IMR-90 (cell line): ENCODE results near the gene GLG1. TPM values are rescaled to one million over a fixed set of nuclear protein-coding genes. Genes with fewer than 3 reads are reported as not detected.
A peak's percentile ranks its signal among the peaks of the same experiment; 100 is the strongest.

Source experiments
- ATAC-seq: fragments of 200-7000 bp; cut with Tn5 transposase; 2 replicates; pipeline ENCODE4 v1.9.1; 2020; ENCODE audit warnings: low read depth, mild to moderate bottlenecking, moderate library complexity
- BruUV-seq: library from RNA; stranded (reverse); fragments of 400-500 nt; replicated peaks from 2 replicates; lab custom pipeline; 2021; lab: Mats Ljungman, UMichigan
- CTCF ChIA-PET: fragments of 300-600 bp; formaldehyde crosslinking; extraction: SDS; loops from one replicate; lab custom pipeline; 2021; ENCODE audit warnings: antibody characterized with exemption; lab: Yijun Ruan, JAX
- POLR2A ChIA-PET: fragments of 300-600 bp; sonication (Branson Sonifier 250); formaldehyde crosslinking; loops from one replicate; lab custom pipeline; 2022; ENCODE audit warnings: antibody characterized with exemption; ENCODE audit not compliant: unreplicated experiment; lab: Charles Lee
- DNase-seq: peaks from one replicate; pipeline ENCODE4 v3.0.0; 2013
- H2AFZ ChIP-seq: replicated peaks from 2 replicates; pipeline ENCODE3; 2013; ENCODE audit warnings: low read length, mild to moderate bottlenecking; ENCODE audit not compliant: poor library complexity
- H2AK5ac ChIP-seq: 2 replicates; pipeline ENCODE4 v1.6.1; 2013; ENCODE audit warnings: low read depth, low read length, inconsistent platforms
- H2AK9ac ChIP-seq: replicated peaks from 2 replicates; pipeline ENCODE3; 2013; ENCODE audit warnings: mild to moderate bottlenecking, low read depth, low read length, moderate library complexity; ENCODE audit not compliant: poor library complexity
- H2BK120ac ChIP-seq: 2 replicates; pipeline ENCODE4 v1.6.1; 2013; ENCODE audit warnings: low read depth, low read length, inconsistent platforms
- H2BK15ac ChIP-seq: 3 replicates; pipeline ENCODE4 v1.6.1; 2013; ENCODE audit warnings: low read depth, low read length, inconsistent platforms
- H2BK20ac ChIP-seq: 2 replicates; pipeline ENCODE4 v1.6.1; 2013; ENCODE audit warnings: low read depth, mild to moderate bottlenecking, inconsistent platforms, low read length, moderate library complexity
- H2BK5ac ChIP-seq: 2 replicates; pipeline ENCODE4 v1.6.1; 2013; ENCODE audit warnings: mild to moderate bottlenecking, low read depth, low read length, inconsistent platforms; ENCODE audit not compliant: poor library complexity, severe bottlenecking
- H3K14ac ChIP-seq: replicated peaks from 2 replicates; pipeline ENCODE4 v1.6.1; 2013; ENCODE audit warnings: low read depth, low read length, inconsistent platforms
- H3K18ac ChIP-seq: 2 replicates; pipeline ENCODE4 v1.6.1; 2013; ENCODE audit warnings: low read depth, low read length, control low read depth
- H3K23ac ChIP-seq: 2 replicates; pipeline ENCODE4 v1.6.1; 2013; ENCODE audit warnings: low read depth, low read length, inconsistent platforms
- H3K27ac ChIP-seq: 2 replicates; pipeline ENCODE4 v1.5.1; 2013; ENCODE audit warnings: mild to moderate bottlenecking, control low read depth, low read length; ENCODE audit not compliant: insufficient read depth
- H3K27me3 ChIP-seq: 2 replicates; pipeline ENCODE4 v1.6.1; 2013; ENCODE audit warnings: low read length; ENCODE audit not compliant: control insufficient read depth, insufficient read depth
- H3K36me3 ChIP-seq: 2 replicates; pipeline ENCODE4 v1.6.1; 2013; ENCODE audit warnings: low read length, mixed read lengths; ENCODE audit not compliant: control insufficient read depth, insufficient read depth
- H3K4ac ChIP-seq: 2 replicates; pipeline ENCODE4 v1.6.1; 2013; ENCODE audit warnings: low read depth, low read length, inconsistent platforms
- H3K4me1 ChIP-seq: 2 replicates; pipeline ENCODE4 v1.6.1; 2013; ENCODE audit warnings: low read length, mixed read lengths; ENCODE audit not compliant: control insufficient read depth, insufficient read depth
- H3K4me2 ChIP-seq: 2 replicates; pipeline ENCODE4 v1.6.1; 2013; ENCODE audit warnings: low read depth, mild to moderate bottlenecking, control low read depth, low read length, moderate library complexity
- H3K4me3 ChIP-seq: 2 replicates; pipeline ENCODE4 v1.5.1; 2013; ENCODE audit warnings: low read depth, mild to moderate bottlenecking, control low read depth, low read length, moderate library complexity; ENCODE audit not compliant: insufficient read depth
- H3K56ac ChIP-seq: 2 replicates; pipeline ENCODE4 v1.6.1; 2013; ENCODE audit warnings: low read length, inconsistent platforms; ENCODE audit not compliant: insufficient read depth; ENCODE audit errors: extremely low read depth
- H3K79me1 ChIP-seq, 2 experiments: 2 replicates each; pipeline ENCODE4 v1.6.1; 2013; ENCODE audit warnings: low read length in 2 of 2, inconsistent platforms in 1 of 2, low read depth in 1 of 2
- H3K9ac ChIP-seq: 2 replicates; pipeline ENCODE4 v1.6.1; 2013; ENCODE audit warnings: low read depth, low read length, control low read depth
- H3K9me1 ChIP-seq: 2 replicates; pipeline ENCODE4 v1.6.1; 2013; ENCODE audit warnings: low read length, inconsistent platforms; ENCODE audit not compliant: insufficient read depth
- H3K9me3 ChIP-seq: 2 replicates; pipeline ENCODE4 v1.6.1; 2013; ENCODE audit warnings: low read length; ENCODE audit not compliant: control insufficient read depth, insufficient read depth
- H4K20me1 ChIP-seq: 2 replicates; pipeline ENCODE4 v1.6.1; 2013; ENCODE audit warnings: low read length, inconsistent platforms; ENCODE audit not compliant: insufficient read depth
- H4K5ac ChIP-seq: 2 replicates; pipeline ENCODE4 v1.6.1; 2013; ENCODE audit warnings: mild to moderate bottlenecking, low read depth, low read length, control low read depth
- H4K8ac ChIP-seq, 2 experiments: 2 replicates each; pipeline ENCODE4 v1.6.1; 2013; ENCODE audit warnings: low read depth in 2 of 2, low read length in 2 of 2, control low read depth in 1 of 2, inconsistent platforms in 1 of 2
- H4K91ac ChIP-seq: 2 replicates; pipeline ENCODE4 v1.6.1; 2013; ENCODE audit warnings: low read depth, low read length, inconsistent platforms; ENCODE audit not compliant: insufficient read depth
- CHD1 ChIP-seq: IDR thresholded peaks from 2 replicates; pipeline ENCODE4 v1.6.1; 2012; ENCODE audit warnings: low read depth, low read length, improper control_type of control experiment
- FOS ChIP-seq: fragments of 150-350 bp; IDR thresholded peaks from 2 replicates; pipeline ENCODE4 v1.6.1; 2016; ENCODE audit warnings: low read depth, low read length
- MAZ ChIP-seq: IDR thresholded peaks from 2 replicates; pipeline ENCODE4 v1.6.1; 2012; ENCODE audit warnings: low read depth, mild to moderate bottlenecking, low read length, improper control_type of control experiment, moderate library complexity, borderline replicate concordance
- RFX5 ChIP-seq: IDR thresholded peaks from 2 replicates; pipeline ENCODE4 v1.8.0; 2012; ENCODE audit warnings: low read depth, mild to moderate bottlenecking, low read length, moderate library complexity
- SMC3 ChIP-seq: fragments of 150-350 bp; IDR thresholded peaks from 2 replicates; pipeline ENCODE4 v1.6.1; 2016; ENCODE audit warnings: low read depth, mild to moderate bottlenecking, antibody characterized with exemption, low read length, moderate library complexity
- USF2 ChIP-seq: fragments of 150-350 bp; IDR thresholded peaks from 2 replicates; pipeline ENCODE4 v1.6.1; 2017; ENCODE audit warnings: mild to moderate bottlenecking, antibody characterized with exemption, low read length, low read depth
- WGBS, 2 experiments: methylation state at CpG; one replicate each; pipeline versions ENCODE4 v1.1.5 to v1.1.7; 2013; ENCODE audit warnings: missing lambda C conversion rate in 2 of 2; ENCODE audit not compliant: insufficient read length in 1 of 2; ENCODE audit errors: extremely low coverage in 2 of 2; 5-methylcytosine and 5-hydroxymethylcytosine counted together
- dilution Hi-C: fragments of 300-500 bp; cut with HindIII; formaldehyde crosslinking; loops from one replicate; pipeline ENCODE4 v1.14.3; 2018; ENCODE audit warnings: low sequenced_read_pairs; ENCODE audit not compliant: unreplicated experiment
- in situ Hi-C: fragments of 300-500 bp; cut with MboI; formaldehyde crosslinking; loops from 3 replicates; pipeline ENCODE4 v1.14.3; 2019; ENCODE audit warnings: low sequenced_read_pairs, inconsistent platforms, mixed read lengths
- intact Hi-C: fragments of 100-400 bp; cut with micrococcal nuclease; formaldehyde crosslinking; loops from 2 replicates; pipeline ENCODE4 v1.10.0; 2022
- polyA plus RNA-seq, 3 experiments: library from polyadenylated mRNA; depleted of rRNA; stranded (reverse); fragments of >200 nt; gene quantifications; 2 replicates each; pipeline ENCODE4 v1.2.3, GENCODE V29; 2012; ENCODE audit warnings: low replicate concordance in 1 of 3
- total RNA-seq: library from RNA; depleted of rRNA; stranded (reverse); fragments of >200 nt; gene quantifications from 2 replicates; pipeline ENCODE4 v1.2.3, GENCODE V29; 2012

The GLG1 gene
- total and polyA plus RNA-seq, 2 of the 4 experiments (the other 2 are of a cell fraction): 91.0 to 107 TPM

GRCh38 chr16:74607310-74607961 lies 522 bp upstream of the GLG1 start (continued):
- TF ChIP-seq USF2: no peak
- TF ChIP-seq CHD1: no peak

- Histone ChIP-seq H3K4me2 (peak overlapping the region; percentile 97), H3K4me3 (peak overlapping the region; percentile 83), H3K56ac (peak overlapping the region; percentile 67), H2AK9ac (peak overlapping the region; percentile 92), H3K9ac (peak overlapping the region; percentile 94), H3K27ac (peak overlapping the region; percentile 96), H3K14ac (peak overlapping the region; percentile 84), H2AK5ac (peak overlapping the region; percentile 90), H3K9me3 (no peaks in the 10 kb centered on the region), H3K4ac (peak overlapping the region; percentile 89), H2AFZ (peak overlapping the region; percentile 97), H4K8ac (peak overlapping the region; percentile 40 to 68; a peak in 2 of 4 replicates), H3K23ac (peak overlapping the region; percentile 87), H3K18ac (peak overlapping the region; percentile 1; the same call in 1 of the 2 replicates), H3K36me3 (no peaks in the 10 kb centered on the region), H2BK5ac (peak overlapping the region; percentile 89), H3K4me1 (peaks cover 12% of the 10 kb centered on the region), H2BK20ac (no peak overlapping the region), H3K27me3 (no peaks in the 10 kb centered on the region), H3K9me1 (peaks cover 9% of the 10 kb centered on the region), H2BK120ac (no peak overlapping the region), H3K79me1 (peaks cover 6 to 38% of the 10 kb centered on the region in 2 experiments; a peak in 3 of 4 replicates), H4K5ac (peak overlapping the region; percentile 22; the same call in 1 of the 2 replicates), H2BK15ac (no peak overlapping the region), H4K20me1 (peaks cover 44% of the 10 kb centered on the region), H4K91ac (peak overlapping the region; percentile 74; the same call in 1 of the 2 replicates)
- WGBS, 2 experiments: 2% methylated on average over 8 of the region's 17 CpGs; no CpG with 5 or more reads in 1 of the 2 experiments
- POLR2A ChIA-PET: no interaction called here
- ATAC-seq (peak; percentile 1; the same call in 1 of the 2 replicates), DNase-seq (no peak)
- CTCF ChIA-PET: no interaction called here
- BruUV-seq: no TSS peak
- in situ Hi-C loops (no loop called here), intact Hi-C loops (loop anchor here (5.0 kb wide), 1 partner anchor 124 kb away; no protein-coding TSS in a partner anchor), dilution Hi-C loops (no loop called here)
- TF ChIP-seq MAZ: no peak
- no peak for TF ChIP-seq RFX5
- TF ChIP-seq USF2: no peak
- TF ChIP-seq FOS: no peak
- no peak for TF ChIP-seq SMC3
These were observed 981 bp downstream of the GLG1 start for GRCh38 chr16:74605746-74606520.
